MM.1S (cell line): ENCODE data around the gene CABLES1.

ENCODE experiments used
- DNase-seq: peaks from one replicate; pipeline ENCODE4 v3.0.0-alpha.2; 2015
- H2AFZ ChIP-seq: fragments of 300-600 bp; sonication (generic); 2 replicates; pipeline ENCODE4 v1.6.0; 2016; ENCODE audit warnings: antibody characterized with exemption, low read length
- H3F3A ChIP-seq: fragments of 300-600 bp; sonication (generic); 2 replicates; pipeline ENCODE4 v1.6.1; 2016; ENCODE audit warnings: mild to moderate bottlenecking, antibody characterized with exemption, low read length, moderate library complexity, mixed read lengths; ENCODE audit not compliant: insufficient read depth
- H3K27ac ChIP-seq: fragments of 300-600 bp; sonication (generic); 2 replicates; pipeline ENCODE4 v1.5.1; 2016; ENCODE audit warnings: mild to moderate bottlenecking, low read length
- H3K27me3 ChIP-seq: fragments of 300-600 bp; sonication (generic); replicated peaks from 2 replicates; pipeline ENCODE4 v1.6.0; 2016; ENCODE audit warnings: low read length; ENCODE audit not compliant: insufficient read depth
- H3K36me3 ChIP-seq: fragments of 300-600 bp; sonication (generic); replicated peaks from 2 replicates; pipeline ENCODE4 v1.6.1; 2016; ENCODE audit warnings: mild to moderate bottlenecking, low read length, mixed read lengths; ENCODE audit not compliant: insufficient read depth
- H3K4me1 ChIP-seq: fragments of 300-600 bp; sonication (generic); 2 replicates; pipeline ENCODE4 v1.6.1; 2016; ENCODE audit warnings: low read length, mixed read lengths
- H3K4me2 ChIP-seq: fragments of 300-600 bp; sonication (generic); 2 replicates; pipeline ENCODE4 v1.6.0; 2016; ENCODE audit warnings: low read depth, low read length
- H3K4me3 ChIP-seq: fragments of 300-600 bp; sonication (generic); 2 replicates; pipeline ENCODE4 v1.5.1; 2016; ENCODE audit warnings: low read length, mixed read lengths
- H3K79me2 ChIP-seq: fragments of 300-600 bp; sonication (generic); 2 replicates; pipeline ENCODE4 v1.6.1; 2016; ENCODE audit warnings: mixed run types, low read length, mixed read lengths
- H3K9ac ChIP-seq: fragments of 300-600 bp; sonication (generic); 2 replicates; pipeline ENCODE4 v1.6.1; 2016; ENCODE audit warnings: low read length, mixed read lengths
- H3K9me2 ChIP-seq: fragments of 300-600 bp; sonication (generic); replicated peaks from 2 replicates; pipeline ENCODE4 v1.6.1; 2016; ENCODE audit warnings: mild to moderate bottlenecking, low read length, mixed read lengths; ENCODE audit not compliant: insufficient read depth
- H3K9me3 ChIP-seq: fragments of 300-600 bp; sonication (generic); replicated peaks from 2 replicates; pipeline ENCODE4 v1.6.1; 2016; ENCODE audit warnings: mild to moderate bottlenecking, low read length, mixed read lengths; ENCODE audit not compliant: insufficient read depth
- H4K20me1 ChIP-seq: fragments of 300-600 bp; sonication (generic); 2 replicates; pipeline ENCODE4 v1.6.1; 2016; ENCODE audit warnings: mild to moderate bottlenecking, low read length, moderate library complexity, mixed read lengths; ENCODE audit not compliant: insufficient read depth
- EZH2 ChIP-seq: fragments of 300-600 bp; sonication (generic); optimal IDR thresholded peaks from 2 replicates; pipeline ENCODE3; 2017; ENCODE audit warnings: low read depth, mild to moderate bottlenecking, antibody characterized with exemption, low read length, mixed read lengths
- EZH2phosphoT487 ChIP-seq: fragments of 300-600 bp; sonication (generic); IDR thresholded peaks from 2 replicates; pipeline ENCODE4 v1.6.1; 2018; ENCODE audit warnings: antibody characterized with exemption, low read length
- TF ChIP-seq, protein P1 (sequence below): fragments of 300-600 bp; sonication (generic); IDR thresholded peaks from 2 replicates; pipeline ENCODE4 v1.5.1; 2016; ENCODE audit warnings: antibody characterized with exemption, low read length, mixed read lengths

The CABLES1 gene

DNA sequence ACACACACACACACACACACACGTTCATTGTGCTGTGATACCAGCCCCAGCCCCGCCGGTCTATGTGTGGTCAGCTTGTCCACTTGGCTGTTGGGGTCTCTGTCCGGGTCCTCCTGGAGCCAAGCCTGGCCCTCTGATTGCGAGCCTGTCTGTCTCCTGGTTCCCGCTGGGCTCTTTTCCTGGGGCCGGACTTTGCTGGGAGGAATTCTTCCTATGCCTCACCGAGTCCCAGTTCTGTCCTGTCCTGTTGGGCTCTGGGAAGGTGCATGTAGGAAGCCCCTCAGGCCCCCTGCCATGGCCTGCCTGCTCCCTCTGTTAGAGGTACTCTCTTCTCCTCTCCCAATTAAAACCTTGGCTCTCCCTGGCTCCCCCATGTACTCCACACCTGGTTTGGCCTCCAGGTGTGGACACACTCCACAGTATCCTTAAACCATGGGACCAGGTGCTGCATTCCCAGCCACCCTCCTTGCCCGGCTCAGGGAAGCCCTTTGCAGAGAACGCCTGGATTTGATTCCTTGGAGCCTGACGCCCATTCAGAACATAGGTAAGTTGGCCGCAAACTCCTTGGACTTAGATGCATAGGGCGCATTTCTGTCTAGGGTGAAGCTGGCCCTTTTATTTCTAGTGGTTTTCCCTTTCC is 42.3 kb downstream of the CABLES1 start:
- H3K27me3 ChIP-seq: no peaks in the 10 kb centered on the region
- H2AFZ ChIP-seq: no peak overlapping the region
- no peak overlapping the region for H3K4me3 ChIP-seq
- no peaks in the 10 kb centered on the region for H3K9me2 ChIP-seq
- H3K79me2 ChIP-seq: peaks cover 97% of the 10 kb centered on the region
- H3K4me1 ChIP-seq: no peaks in the 10 kb centered on the region
- H4K20me1 ChIP-seq: no peaks in the 10 kb centered on the region
- H3F3A ChIP-seq: no peaks in the 10 kb centered on the region
- no peak for TF ChIP-seq EZH2phosphoT487
- no peak for TF ChIP-seq EZH2
- TF ChIP-seq, protein P1, sequence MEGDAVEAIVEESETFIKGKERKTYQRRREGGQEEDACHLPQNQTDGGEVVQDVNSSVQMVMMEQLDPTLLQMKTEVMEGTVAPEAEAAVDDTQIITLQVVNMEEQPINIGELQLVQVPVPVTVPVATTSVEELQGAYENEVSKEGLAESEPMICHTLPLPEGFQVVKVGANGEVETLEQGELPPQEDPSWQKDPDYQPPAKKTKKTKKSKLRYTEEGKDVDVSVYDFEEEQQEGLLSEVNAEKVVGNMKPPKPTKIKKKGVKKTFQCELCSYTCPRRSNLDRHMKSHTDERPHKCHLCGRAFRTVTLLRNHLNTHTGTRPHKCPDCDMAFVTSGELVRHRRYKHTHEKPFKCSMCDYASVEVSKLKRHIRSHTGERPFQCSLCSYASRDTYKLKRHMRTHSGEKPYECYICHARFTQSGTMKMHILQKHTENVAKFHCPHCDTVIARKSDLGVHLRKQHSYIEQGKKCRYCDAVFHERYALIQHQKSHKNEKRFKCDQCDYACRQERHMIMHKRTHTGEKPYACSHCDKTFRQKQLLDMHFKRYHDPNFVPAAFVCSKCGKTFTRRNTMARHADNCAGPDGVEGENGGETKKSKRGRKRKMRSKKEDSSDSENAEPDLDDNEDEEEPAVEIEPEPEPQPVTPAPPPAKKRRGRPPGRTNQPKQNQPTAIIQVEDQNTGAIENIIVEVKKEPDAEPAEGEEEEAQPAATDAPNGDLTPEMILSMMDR: no peak
- peaks cover 3% of the 10 kb centered on the region; the same call in 1 of the 2 replicates for H3K36me3 ChIP-seq
- H3K4me2 ChIP-seq: no peak overlapping the region
- no peaks in the 10 kb centered on the region for H3K9me3 ChIP-seq
- DNase-seq: no peak
- no peak overlapping the region for H3K9ac ChIP-seq
- H3K27ac ChIP-seq: no peak overlapping the region

DNA sequence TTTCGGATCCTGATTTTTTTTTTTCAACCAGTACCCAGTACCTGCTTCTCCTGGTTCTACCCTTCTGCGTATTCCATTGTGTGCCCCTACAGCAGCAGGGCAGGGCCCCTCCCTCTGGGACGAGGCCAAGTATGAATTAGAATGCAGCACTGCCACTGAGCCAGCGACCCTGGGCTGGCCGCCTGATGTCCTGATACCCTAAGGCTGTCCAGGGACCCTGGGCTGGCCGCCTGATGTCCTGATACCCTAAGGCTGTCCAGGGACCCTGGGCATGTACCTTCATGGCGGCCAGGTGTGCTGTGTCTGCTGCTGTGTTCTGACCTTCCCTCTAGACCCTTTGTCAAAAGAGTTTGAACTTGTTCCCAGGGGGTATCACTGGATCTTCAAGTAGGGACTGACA is 42.9 kb downstream of the CABLES1 start:
- no peak overlapping the region for H3K9ac ChIP-seq
- no peak overlapping the region for H3K4me2 ChIP-seq
- no peak overlapping the region for H3K4me3 ChIP-seq
- H3K79me2 ChIP-seq: peaks cover 97% of the 10 kb centered on the region
- no peaks in the 10 kb centered on the region for H3K9me3 ChIP-seq
- no peaks in the 10 kb centered on the region for H3K4me1 ChIP-seq
- no peaks in the 10 kb centered on the region for H3F3A ChIP-seq
- DNase-seq: no peak
- H4K20me1 ChIP-seq: no peaks in the 10 kb centered on the region
- peaks cover 3% of the 10 kb centered on the region; the same call in 1 of the 2 replicates for H3K36me3 ChIP-seq
- no peak for TF ChIP-seq EZH2phosphoT487
- TF ChIP-seq, protein P1: no peak
- TF ChIP-seq EZH2: no peak
- H3K27me3 ChIP-seq: no peaks in the 10 kb centered on the region
- no peak overlapping the region for H2AFZ ChIP-seq
- H3K27ac ChIP-seq: no peak overlapping the region
- no peaks in the 10 kb centered on the region for H3K9me2 ChIP-seq

DNA sequence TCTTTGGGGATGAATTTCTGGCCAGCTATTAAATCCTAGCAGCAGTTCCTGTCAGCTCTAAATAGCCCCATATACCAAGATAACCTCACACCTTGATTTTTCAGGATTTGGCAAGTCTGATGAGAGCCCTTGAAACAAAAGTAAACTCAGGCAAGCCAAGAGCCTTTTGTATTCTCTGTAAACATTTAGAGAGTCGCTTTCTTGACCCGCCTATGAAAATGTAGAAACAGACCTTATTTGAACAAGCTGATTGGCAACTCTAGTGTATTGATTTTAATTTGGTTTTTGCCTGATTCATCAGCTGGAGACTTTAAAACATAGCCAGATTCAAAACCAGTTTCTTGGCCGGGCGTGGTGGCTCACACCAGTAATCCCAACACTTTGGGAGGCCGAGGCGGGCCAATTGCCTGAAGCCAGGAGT is 43.4 kb downstream of the CABLES1 start:
- peaks cover 3% of the 10 kb centered on the region; the same call in 1 of the 2 replicates for H3K36me3 ChIP-seq
- no peak for TF ChIP-seq EZH2
- no peak for TF ChIP-seq EZH2phosphoT487
- TF ChIP-seq, protein P1: no peak
- H3K9me3 ChIP-seq: no peaks in the 10 kb centered on the region
- H3K27me3 ChIP-seq: no peaks in the 10 kb centered on the region
- H3K27ac ChIP-seq: no peak overlapping the region
- no peaks in the 10 kb centered on the region for H3F3A ChIP-seq
- no peaks in the 10 kb centered on the region for H3K4me1 ChIP-seq
- H3K9ac ChIP-seq: no peak overlapping the region
- H4K20me1 ChIP-seq: no peaks in the 10 kb centered on the region
- H3K79me2 ChIP-seq: peaks cover 97% of the 10 kb centered on the region
- DNase-seq: no peak
- H3K9me2 ChIP-seq: no peaks in the 10 kb centered on the region
- H3K4me3 ChIP-seq: no peak overlapping the region
- no peak overlapping the region for H3K4me2 ChIP-seq
- H2AFZ ChIP-seq: no peak overlapping the region
